CD4-positive, alpha-beta T cell (primary cell): ENCODE measurements around the gene SLC26A5. TPM values are rescaled to one million over a fixed set of nuclear protein-coding genes. Genes with fewer than 3 reads are reported as not detected.

Experiments
- ATAC-seq: fragments of 200-7000 bp; cut with Tn5 transposase; one replicate; pipeline ENCODE4 v1.10.0; 2022; ENCODE audit warnings: mild to moderate bottlenecking; ENCODE audit not compliant: poor library complexity
- CTCF ChIA-PET: fragments of 350-600 bp; sonication (Branson Sonifier 250); formaldehyde crosslinking; loops from one replicate; lab custom pipeline; 2021; ENCODE audit warnings: antibody characterized with exemption, inconsistent platforms; lab: Charles Lee
- POLR2A ChIA-PET: fragments of 350-600 bp; sonication (Branson Sonifier 250); formaldehyde crosslinking; loops from one replicate; lab custom pipeline; 2021; ENCODE audit warnings: antibody characterized with exemption, inconsistent platforms; lab: Charles Lee
- DNase-seq, 14 experiments: peaks; one replicate each; pipeline ENCODE4 v3.0.0-alpha.2; 2013 to 2020; ENCODE audit warnings: mixed read lengths in 2 of 14
- H3K27ac ChIP-seq, 2 donors: one replicate each; pipeline versions ENCODE4 v1.5.1 to v1.7.0; 2013; ENCODE audit warnings: low read length in 2 of 2, low read depth in 1 of 2, mild to moderate bottlenecking in 1 of 2
- H3K27me3 ChIP-seq, 2 experiments: 1 replicate in 1 of 2; 2 replicates in 1 of 2; pipeline versions ENCODE4 v1.6.1 to v1.7.0; 2013; ENCODE audit warnings: low read length in 2 of 2, control low read depth in 1 of 2, mild to moderate bottlenecking in 1 of 2, moderate library complexity in 1 of 2; ENCODE audit not compliant: insufficient read depth in 2 of 2, control insufficient read depth in 1 of 2
- H3K36me3 ChIP-seq: one replicate; pipeline ENCODE4 v1.6.1; 2013; ENCODE audit warnings: low read length, control low read depth; ENCODE audit not compliant: insufficient read depth
- H3K4me1 ChIP-seq: one replicate; pipeline ENCODE4 v1.6.1; 2013; ENCODE audit warnings: low read length, control low read depth; ENCODE audit not compliant: insufficient read depth
- H3K4me3 ChIP-seq: one replicate; pipeline ENCODE4 v1.5.1; 2013; ENCODE audit warnings: mild to moderate bottlenecking, low read length, moderate library complexity
- H3K9me3 ChIP-seq, 2 experiments: 1 replicate in 1 of 2; 2 replicates in 1 of 2; pipeline versions ENCODE4 v1.6.1 to v1.7.0; 2013; ENCODE audit warnings: low read length in 2 of 2, mild to moderate bottlenecking in 2 of 2, control low read depth in 1 of 2, moderate library complexity in 1 of 2; ENCODE audit not compliant: control insufficient read depth in 1 of 2, insufficient read depth in 1 of 2
- H3K27ac Mint-ChIP-seq: one replicate; pipeline ENCODE4 v1.8.0; 2020; ENCODE audit warnings: mixed read lengths
- H3K27me3 Mint-ChIP-seq: one replicate; pipeline ENCODE4 v1.8.0; 2021; ENCODE audit warnings: mixed read lengths
- H3K36me3 Mint-ChIP-seq: one replicate; pipeline ENCODE4 v1.8.0; 2021; ENCODE audit warnings: low read depth, mixed read lengths
- H3K4me1 Mint-ChIP-seq: one replicate; pipeline ENCODE4 v1.8.0; 2021; ENCODE audit warnings: low read depth, mixed read lengths
- H3K4me3 Mint-ChIP-seq: one replicate; pipeline ENCODE4 v1.8.0; 2020; ENCODE audit warnings: mild to moderate bottlenecking, mixed read lengths
- H3K9me3 Mint-ChIP-seq: one replicate; pipeline ENCODE4 v1.8.0; 2020; ENCODE audit warnings: mixed read lengths
- intact Hi-C, 2 experiments: fragments of 100-400 bp; cut with DNase I in 1 of 2; cut with micrococcal nuclease in 1 of 2; formaldehyde crosslinking; loops; one replicate each; pipeline versions ENCODE4 v1.15.1 to v1.9.0; 2023 to 2025; cut with DNase I, micrococcal nuclease
- total RNA-seq, 174 experiments: library from RNA in 2 of 174; stranded (reverse) in 2 of 174; gene quantifications; one replicate each; pipeline ENCODE4 v1.2.3 and lab custom pipeline; 2021 to 2026
- TF ChIP-seq, protein P1 (sequence below): fragments of 200-600 bp; IDR thresholded peaks from one replicate; pipeline ENCODE4 v1.8.0; 2022; ENCODE audit warnings: antibody characterized with exemption, mild to moderate bottlenecking

SLC26A5 gene
- total RNA-seq, 2 experiments from 2014 or later: not detected

GRCh38 chr7:103379270-103379975 is 66.6 kb downstream of the SLC26A5 start:
- Mint-ChIP-seq H3K4me3 (no peak overlapping the region), H3K4me1 (no peaks in the 10 kb centered on the region), H3K36me3 (no peaks in the 10 kb centered on the region), H3K27ac (no peak overlapping the region), H3K9me3 (no peaks in the 10 kb centered on the region), H3K27me3 (peaks cover 8% of the 10 kb centered on the region)
- Histone ChIP-seq H3K4me1 (no peaks in the 10 kb centered on the region), H3K27ac (no peak overlapping the region), H3K9me3 (no peaks in the 10 kb centered on the region), H3K4me3 (no peak overlapping the region), H3K36me3 (no peaks in the 10 kb centered on the region), H3K27me3 (no peaks in the 10 kb centered on the region)
- no peak for DNase-seq
- TF ChIP-seq, protein P1, sequence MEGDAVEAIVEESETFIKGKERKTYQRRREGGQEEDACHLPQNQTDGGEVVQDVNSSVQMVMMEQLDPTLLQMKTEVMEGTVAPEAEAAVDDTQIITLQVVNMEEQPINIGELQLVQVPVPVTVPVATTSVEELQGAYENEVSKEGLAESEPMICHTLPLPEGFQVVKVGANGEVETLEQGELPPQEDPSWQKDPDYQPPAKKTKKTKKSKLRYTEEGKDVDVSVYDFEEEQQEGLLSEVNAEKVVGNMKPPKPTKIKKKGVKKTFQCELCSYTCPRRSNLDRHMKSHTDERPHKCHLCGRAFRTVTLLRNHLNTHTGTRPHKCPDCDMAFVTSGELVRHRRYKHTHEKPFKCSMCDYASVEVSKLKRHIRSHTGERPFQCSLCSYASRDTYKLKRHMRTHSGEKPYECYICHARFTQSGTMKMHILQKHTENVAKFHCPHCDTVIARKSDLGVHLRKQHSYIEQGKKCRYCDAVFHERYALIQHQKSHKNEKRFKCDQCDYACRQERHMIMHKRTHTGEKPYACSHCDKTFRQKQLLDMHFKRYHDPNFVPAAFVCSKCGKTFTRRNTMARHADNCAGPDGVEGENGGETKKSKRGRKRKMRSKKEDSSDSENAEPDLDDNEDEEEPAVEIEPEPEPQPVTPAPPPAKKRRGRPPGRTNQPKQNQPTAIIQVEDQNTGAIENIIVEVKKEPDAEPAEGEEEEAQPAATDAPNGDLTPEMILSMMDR: no peak
- ATAC-seq: no peak
- CTCF ChIA-PET: no interaction called here
- POLR2A ChIA-PET: interaction anchor here (0.7 kb wide), 1 partner anchor 1661 kb away, joined by 3 read pairs; no protein-coding TSS in a partner anchor
- intact Hi-C loops: no loop called here

GRCh38 chr7:103373866-103374643 is 72.0 kb downstream of the SLC26A5 start:
- Histone ChIP-seq H3K27me3 (no peaks in the 10 kb centered on the region), H3K4me1 (no peaks in the 10 kb centered on the region), H3K36me3 (peaks cover 10% of the 10 kb centered on the region), H3K9me3 (no peaks in the 10 kb centered on the region), H3K27ac (no peak overlapping the region), H3K4me3 (no peak overlapping the region)
- no peak for ATAC-seq
- H3K27ac Mint-ChIP-seq: no peak overlapping the region
- no peak for DNase-seq
- TF ChIP-seq, protein P1: no peak
- ChIA-PET CTCF (no interaction called here), POLR2A (no interaction called here)
- peaks cover 3% of the 10 kb centered on the region for H3K27me3 Mint-ChIP-seq
- H3K4me3 Mint-ChIP-seq: no peak overlapping the region
- intact Hi-C loops: no loop called here
- peaks cover 10% of the 10 kb centered on the region for H3K36me3 Mint-ChIP-seq
- no peaks in the 10 kb centered on the region for H3K9me3 Mint-ChIP-seq
- peaks cover 6% of the 10 kb centered on the region for H3K4me1 Mint-ChIP-seq

DNA sequence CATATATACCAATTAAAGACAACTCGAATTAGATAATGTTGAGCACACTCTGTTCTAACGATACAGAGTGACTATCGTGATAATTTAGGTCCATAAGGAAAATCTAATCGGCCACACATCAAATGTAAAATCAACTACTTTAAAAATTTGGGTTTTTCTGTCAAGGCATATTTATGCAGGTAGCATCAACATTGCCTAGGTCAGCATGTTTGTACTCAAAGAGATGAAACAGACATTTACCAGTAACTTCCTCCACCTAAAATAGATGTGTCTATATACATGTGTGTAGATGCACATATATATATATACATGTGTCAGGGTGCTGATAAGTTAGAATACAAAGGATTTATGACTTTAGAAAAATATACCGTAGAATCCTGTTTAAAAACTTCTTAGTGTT is 76.6 kb downstream of the SLC26A5 start:
- Histone ChIP-seq H3K4me1 (no peaks in the 10 kb centered on the region), H3K9me3 (no peaks in the 10 kb centered on the region), H3K36me3 (peaks cover 50% of the 10 kb centered on the region), H3K27ac (no peak overlapping the region), H3K27me3 (no peaks in the 10 kb centered on the region), H3K4me3 (no peak overlapping the region)
- H3K36me3 Mint-ChIP-seq: peaks cover 51% of the 10 kb centered on the region
- DNase-seq (no peak), ATAC-seq (no peak)
- H3K27me3 Mint-ChIP-seq: no peaks in the 10 kb centered on the region
- ChIA-PET CTCF (no interaction called here), POLR2A (no interaction called here)
- H3K4me3 Mint-ChIP-seq: no peak overlapping the region
- no peak overlapping the region for H3K27ac Mint-ChIP-seq
- H3K9me3 Mint-ChIP-seq: no peaks in the 10 kb centered on the region
- TF ChIP-seq, protein P1: no peak
- H3K4me1 Mint-ChIP-seq: peaks cover 6% of the 10 kb centered on the region
- intact Hi-C loops: no loop called here
